NCI-H2107 (cell line): ENCODE data around the gene SULT1C3.

Experiments used
- DNase-seq: peaks from one replicate; lab custom pipeline; 2025; lab: John Stamatoyannopoulos, UW

The SULT1C3 gene

GRCh38 chr2:108304975-108305374 lies 65.2 kb downstream of the SULT1C3 start:
- DNase-seq, result no peak

DNA sequence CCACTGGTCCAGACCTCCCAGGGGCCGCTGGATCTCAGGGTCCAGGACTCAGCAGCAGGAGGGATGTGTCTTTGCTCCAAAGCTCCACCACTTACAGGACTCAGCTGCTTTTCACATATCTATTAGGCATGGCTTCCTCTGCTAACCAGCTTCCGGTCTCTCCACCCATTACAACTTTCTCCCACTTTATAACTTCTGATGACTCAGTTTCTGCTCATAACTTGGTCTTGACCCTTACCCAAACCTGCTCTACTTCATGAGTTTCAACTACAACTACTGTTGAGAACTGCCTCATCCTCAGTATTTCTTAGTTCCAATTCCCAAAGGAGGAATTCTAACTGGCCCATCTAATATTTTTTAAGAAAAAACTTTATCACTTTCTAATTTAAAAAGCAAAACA lies 66.1 kb downstream of the SULT1C3 start:
- no peak for DNase-seq

DNA sequence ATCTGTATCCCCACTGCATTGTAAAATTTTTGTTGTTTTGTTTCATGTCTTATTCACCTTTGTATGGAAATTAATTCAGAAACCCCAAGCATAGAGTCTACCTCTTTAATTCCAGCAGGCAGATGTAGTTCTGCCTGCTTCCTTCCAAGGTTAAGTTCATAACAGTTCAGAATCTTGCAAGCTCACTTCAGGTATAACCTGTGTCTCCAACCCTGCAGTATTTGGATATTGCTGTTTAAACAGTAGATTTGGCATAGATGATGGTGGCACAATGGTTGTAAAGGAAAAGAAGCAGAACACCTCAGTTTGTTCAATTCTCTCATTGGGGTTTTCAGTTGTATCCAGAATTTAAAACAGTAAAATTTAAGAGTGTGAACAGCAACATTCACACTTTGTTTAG lies 70.1 kb downstream of the SULT1C3 start:
- DNase-seq, result no peak
